ENCODE measurements around the gene EGR2. TPM values are rescaled to one million over a fixed set of nuclear protein-coding genes. Genes with fewer than 3 reads are reported as not detected.

Gene EGR2
- total RNA-seq, 1 experiment from 2014 or later = 2.6 TPM

- Histone ChIP-seq H2BK5ac (ENCODE audit: insufficient read length, low read length) (no peak overlapping the region), H3K18ac (ENCODE audit: insufficient read length, low read depth, low read length) (no peak overlapping the region), H2AFZ (ENCODE audit: low read length) (no peak overlapping the region), H3K27ac (ENCODE audit: insufficient read length, low read depth, low read length) (no peak overlapping the region), H4K5ac (ENCODE audit: insufficient read length, low read depth, low read length) (no peak overlapping the region), H3K23me2 (ENCODE audit: insufficient read length, low read depth, low read length, poor library complexity, severe bottlenecking) (no peaks in the 10 kb centered on the region), H4K91ac (ENCODE audit: insufficient read length, low read depth, low read length) (no peak overlapping the region), H4K20me1 (ENCODE audit: control insufficient read depth, insufficient read depth, insufficient read length) (no peaks in the 10 kb centered on the region), H2AK5ac (ENCODE audit: insufficient read length, low read length) (no peak overlapping the region), H3K9me3 (ENCODE audit: control insufficient read depth, low read depth, low read length) (no peaks in the 10 kb centered on the region), H3T11ph (ENCODE audit: low read length) (no peak overlapping the region), H3K4me2 (ENCODE audit: insufficient read depth, insufficient read length, low read length) (no peak overlapping the region), H3K56ac (ENCODE audit: insufficient read length, low read depth, low read length) (no peak overlapping the region), H3K4ac (ENCODE audit: low read depth, low read length) (no peak overlapping the region), H3K27me3 (ENCODE audit: insufficient read depth, low read length) (no peaks in the 10 kb centered on the region), H3K23ac (ENCODE audit: insufficient read length, low read depth, low read length) (no peak overlapping the region), H2BK120ac (ENCODE audit: low read depth, low read length, poor library complexity, severe bottlenecking) (no peak overlapping the region), H2BK20ac (ENCODE audit: low read depth, low read length, poor library complexity, severe bottlenecking) (no peak overlapping the region), H2BK15ac (ENCODE audit: low read depth, low read length) (no peak overlapping the region), H3K79me2 (ENCODE audit: insufficient read depth, low read length) (no peaks in the 10 kb centered on the region), H3K4me1 (ENCODE audit: insufficient read depth, low read length) (no peaks in the 10 kb centered on the region; the same call in 1 of the 2 replicates), H4K8ac (replicated peaks; ENCODE audit: insufficient read length, low read depth, low read length) (no peak overlapping the region), H2BK12ac (ENCODE audit: insufficient read length, low read depth, low read length) (no peak overlapping the region), H3K79me1 (ENCODE audit: insufficient read depth, low read depth, low read length, poor library complexity, severe bottlenecking) (no peaks in the 10 kb centered on the region), H3K14ac (ENCODE audit: insufficient read depth, low read length) (no peak overlapping the region), H3K9ac (ENCODE audit: extremely low read depth, insufficient read length, low read length) (no peak overlapping the region)
- H3K4me1 Mint-ChIP-seq = peaks cover 4% of the 10 kb centered on the region in 2 experiments; a peak in 2 of 4 replicates
- no peak overlapping the region for H3K27ac Mint-ChIP-seq
- H3K36me3 Mint-ChIP-seq (ENCODE audit: insufficient read depth in 1 of 3, low read depth in 3 of 3) = no peaks in the 10 kb centered on the region
- DNase-seq = no peak
- no CpG with 5 or more reads among the region's 4 CpGs for WGBS (ENCODE audit: extremely low coverage, insufficient read length, low lambda C conversion rate)
- no peaks in the 10 kb centered on the region for H3K9me3 Mint-ChIP-seq
- no peak for TF ChIP-seq CTCF (conservative IDR thresholded peaks at IDR 0.05)
- H3K27me3 Mint-ChIP-seq (ENCODE audit: low read depth) = no peaks in the 10 kb centered on the region
- no peak overlapping the region for H3K4me3 Mint-ChIP-seq
These were observed 39.9 kb upstream of the EGR2 start for GRCh38 chr10:62856021-62856420.

Measured in H9 (cell line).